ENCODE data around the gene KYNU.

Gene KYNU

DNA sequence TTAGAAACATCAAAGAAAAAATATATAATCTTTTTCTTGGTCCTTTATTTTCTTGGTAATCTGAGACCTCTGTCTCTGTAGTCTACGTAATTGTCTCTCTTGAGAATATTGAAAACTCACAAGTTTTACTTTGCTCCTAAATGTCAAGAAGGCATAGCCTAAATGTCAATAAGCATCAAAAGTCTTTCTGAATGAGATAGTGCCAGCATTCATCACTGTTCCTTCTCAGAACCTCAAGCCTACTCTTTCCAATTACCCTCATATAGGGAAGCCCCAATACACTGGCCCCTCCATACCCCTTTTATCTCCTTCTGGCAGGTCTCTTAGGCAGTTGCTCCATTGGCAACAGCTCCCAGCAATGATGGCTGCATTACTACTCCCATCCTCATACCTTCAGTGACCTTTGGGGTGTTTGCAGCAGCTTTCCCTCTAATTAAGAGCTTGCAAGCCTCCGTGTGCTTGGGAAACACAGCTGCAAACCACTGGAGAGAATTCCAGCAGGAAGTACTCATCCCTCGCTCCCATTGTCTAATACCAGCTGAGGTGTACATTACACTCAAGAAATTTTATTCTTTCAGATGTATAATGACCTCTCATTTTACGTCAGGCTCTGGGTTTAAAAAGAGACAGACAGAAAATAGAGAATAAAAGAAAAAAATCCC is 95.8 kb downstream of the KYNU start:
- DNase-seq, result no peak

DNA sequence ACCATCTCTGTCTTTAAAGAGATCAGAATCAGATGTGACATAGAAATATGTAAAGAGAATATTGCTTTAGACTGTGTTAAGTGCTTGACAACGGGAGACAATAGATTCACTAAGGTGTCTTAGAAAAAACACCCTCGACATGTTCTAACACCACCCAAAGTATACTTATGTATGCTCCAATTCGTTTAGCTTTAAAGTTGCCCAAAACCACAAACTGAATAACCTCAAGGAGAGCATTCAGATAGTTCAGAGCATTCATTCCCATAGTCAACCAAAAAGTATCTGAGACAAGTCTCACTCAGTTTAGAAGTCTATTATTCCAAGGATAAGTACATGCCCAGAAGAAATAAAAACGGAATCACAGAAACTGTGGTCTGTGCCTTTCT is 96.4 kb downstream of the KYNU start:
- no peak for DNase-seq

DNA sequence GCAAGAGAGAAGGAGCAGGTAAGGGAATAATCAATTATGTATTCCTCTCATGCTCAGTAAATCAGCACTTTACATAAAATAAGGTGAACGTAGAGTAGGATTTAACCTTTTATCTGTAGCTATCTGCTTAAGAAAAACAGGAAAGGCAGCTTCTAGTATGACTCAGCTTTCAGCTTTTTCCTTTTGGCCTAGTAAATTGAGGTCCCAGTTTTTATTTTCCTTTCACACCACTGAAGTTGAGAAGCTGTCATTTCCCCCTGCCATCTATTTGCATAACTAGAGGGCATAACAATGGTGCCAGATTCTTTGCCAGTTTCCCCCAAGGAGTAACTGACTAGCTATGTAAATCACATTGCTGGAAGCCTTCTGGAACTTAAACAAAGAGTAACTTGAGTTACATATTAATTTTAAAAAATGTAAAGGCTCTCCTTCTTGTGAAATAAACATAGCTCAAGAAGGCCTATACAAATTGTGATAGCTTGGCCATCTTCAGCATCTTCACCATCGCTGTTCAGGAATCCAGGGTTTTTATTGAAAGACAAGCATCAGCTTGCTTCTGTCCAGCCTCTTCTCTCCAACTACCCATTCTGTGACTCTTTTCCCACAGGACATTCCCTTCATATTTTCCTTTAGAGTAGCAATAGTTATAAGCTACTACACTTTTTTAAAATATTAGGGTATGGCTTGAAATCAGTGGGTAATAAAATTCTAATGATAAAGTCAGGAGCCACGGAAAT is 97.0 kb downstream of the KYNU start:
- DNase-seq, result no peak

DNA sequence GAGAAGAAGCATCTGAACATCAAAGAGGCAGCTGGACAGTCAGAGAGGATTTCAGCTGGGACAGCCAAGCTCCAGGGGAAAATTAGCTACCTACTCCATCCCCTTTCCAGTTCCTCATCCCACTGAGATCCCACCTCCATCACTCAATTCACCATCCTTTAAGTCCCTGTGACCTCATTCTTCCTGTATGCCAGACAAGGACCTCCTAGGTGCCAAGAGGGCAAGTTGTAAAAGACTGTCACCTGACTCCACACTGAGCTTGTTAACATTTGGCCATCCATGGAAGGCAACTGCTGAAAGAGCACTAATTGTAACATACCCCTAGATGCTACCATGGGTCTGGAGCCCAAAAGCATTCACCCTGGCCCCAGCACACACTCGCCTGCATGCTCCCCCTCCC is 97.8 kb downstream of the KYNU start:
- no peak for DNase-seq

DNA sequence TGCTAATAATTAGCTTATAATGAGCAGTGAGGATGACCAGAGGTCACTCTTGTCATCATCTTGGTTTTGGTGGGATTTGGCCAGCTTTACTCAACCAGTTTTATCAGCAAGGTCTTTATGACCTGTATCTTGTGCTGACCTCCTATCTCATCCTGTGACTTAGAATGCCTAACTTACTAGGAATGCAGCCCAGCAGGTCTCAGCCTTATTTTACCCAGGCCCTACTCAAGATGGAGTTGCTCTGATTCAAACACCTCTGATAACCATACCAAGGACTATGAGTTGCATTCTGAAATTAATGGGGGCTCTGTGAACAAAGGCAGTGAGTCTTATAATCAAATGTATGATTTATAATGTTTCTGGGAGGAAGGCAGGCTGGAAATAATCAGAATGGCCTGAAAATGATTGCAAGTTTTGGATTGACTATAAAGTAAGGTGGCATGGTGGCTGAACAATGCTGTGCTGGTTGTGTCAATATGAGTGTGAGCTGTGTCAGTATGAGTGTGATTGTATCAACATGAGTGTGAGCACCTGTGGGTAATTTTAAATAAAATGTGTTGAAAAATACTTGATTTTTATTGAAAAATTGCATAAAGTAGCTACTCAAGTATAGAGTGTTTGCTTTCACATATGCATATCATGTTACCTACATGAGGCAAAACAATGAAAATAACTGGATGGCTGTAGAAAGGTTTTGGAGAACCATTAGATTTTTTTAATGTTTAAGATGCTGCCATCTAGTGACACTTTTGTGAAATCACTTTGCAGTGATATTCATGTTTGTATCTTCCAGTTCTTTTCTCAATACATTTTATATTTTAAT is 103.0 kb downstream of the KYNU start:
- DNase-seq, result no peak

DNA sequence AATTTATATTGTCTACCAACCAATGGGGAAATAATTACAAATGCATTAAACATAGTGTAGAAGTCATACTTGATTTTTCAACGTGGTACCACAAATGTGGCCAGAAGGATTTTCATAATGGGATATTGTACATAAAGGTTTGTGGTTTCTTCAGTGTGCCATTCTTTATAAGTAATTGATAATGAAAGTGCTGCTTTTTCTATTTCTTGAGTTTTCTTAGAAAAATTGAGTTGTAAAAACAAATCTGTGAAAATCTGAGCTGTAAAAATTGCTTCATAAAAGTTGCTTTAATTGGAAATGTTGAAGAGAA is 103.6 kb downstream of the KYNU start:
- DNase-seq, result no peak

DNA sequence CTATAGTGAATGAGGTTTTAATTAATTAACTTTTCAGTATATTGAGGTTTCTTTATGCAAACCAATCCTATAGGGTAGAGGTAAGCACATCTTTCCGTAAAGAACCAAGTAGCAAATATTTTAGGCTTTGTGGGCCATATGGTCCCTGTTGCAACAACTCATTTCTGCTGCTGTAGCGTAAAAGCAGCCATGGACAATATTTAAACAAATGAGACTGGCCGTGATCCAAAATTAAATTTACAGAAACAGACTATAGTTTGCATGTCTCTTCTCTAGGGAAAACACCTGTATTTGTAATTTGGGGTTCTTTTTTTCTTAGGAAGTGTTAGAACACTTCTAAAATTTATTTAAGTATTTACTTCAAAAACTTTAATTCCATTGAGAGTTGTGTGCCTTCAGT is 104.3 kb downstream of the KYNU start:
- DNase-seq, result no peak

DNA sequence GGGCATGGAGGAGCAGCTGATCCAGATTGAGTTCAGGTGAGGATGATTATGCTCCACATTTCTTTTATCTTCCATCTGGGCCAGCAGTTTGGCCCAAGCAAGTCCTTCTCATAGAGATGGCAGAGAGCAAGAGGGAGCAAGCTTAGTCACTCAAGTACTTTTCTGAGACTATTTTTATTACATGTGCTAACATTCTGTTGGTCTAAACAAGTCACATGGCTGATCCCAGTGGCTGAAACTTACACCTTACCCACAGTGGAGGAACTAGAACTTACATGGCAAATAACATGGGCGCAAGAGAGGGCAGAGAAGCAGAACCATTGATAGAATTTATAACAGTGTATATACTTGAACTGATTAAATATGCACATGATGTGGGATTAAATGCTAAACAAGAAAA is 105.7 kb downstream of the KYNU start:
- DNase-seq, result no peak

DNA sequence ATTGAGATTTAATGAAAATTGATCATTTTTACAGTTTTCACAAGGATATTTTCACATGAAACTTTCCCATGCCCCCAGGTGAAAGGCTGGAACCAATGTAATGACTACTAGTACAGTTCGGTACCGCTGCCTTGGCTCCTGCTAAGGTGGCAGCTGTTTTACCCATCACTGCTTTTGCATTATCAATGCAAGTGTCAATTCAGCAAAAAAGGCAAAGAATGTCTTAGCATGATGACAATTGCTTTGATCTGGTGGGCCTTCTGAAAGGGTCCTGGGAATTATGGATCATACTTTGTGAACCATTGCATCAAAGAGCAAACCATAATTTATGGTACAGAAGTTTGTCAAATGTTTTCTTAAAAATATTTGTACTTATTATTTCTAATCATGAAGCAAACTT is 107.2 kb downstream of the KYNU start:
- no peak for DNase-seq

DNA sequence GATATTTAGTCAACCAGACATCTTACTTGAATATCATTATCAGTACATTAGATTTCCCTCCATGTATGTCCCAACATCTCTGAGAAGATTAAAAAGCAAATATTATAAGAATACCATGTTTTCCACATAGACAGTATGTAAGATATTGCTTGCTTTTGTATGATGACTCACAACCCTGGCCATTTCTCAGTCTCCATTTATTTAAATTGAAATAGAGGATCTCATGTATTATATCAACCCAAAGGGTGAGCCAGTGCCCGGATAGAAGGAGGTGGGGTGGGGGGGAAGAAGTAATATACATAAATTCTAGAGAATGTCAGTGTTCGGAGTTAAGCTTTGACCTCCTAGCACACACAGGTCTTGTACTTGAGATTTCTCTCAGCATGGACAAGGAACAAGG is 109.6 kb downstream of the KYNU start:
- no peak for DNase-seq

DNA sequence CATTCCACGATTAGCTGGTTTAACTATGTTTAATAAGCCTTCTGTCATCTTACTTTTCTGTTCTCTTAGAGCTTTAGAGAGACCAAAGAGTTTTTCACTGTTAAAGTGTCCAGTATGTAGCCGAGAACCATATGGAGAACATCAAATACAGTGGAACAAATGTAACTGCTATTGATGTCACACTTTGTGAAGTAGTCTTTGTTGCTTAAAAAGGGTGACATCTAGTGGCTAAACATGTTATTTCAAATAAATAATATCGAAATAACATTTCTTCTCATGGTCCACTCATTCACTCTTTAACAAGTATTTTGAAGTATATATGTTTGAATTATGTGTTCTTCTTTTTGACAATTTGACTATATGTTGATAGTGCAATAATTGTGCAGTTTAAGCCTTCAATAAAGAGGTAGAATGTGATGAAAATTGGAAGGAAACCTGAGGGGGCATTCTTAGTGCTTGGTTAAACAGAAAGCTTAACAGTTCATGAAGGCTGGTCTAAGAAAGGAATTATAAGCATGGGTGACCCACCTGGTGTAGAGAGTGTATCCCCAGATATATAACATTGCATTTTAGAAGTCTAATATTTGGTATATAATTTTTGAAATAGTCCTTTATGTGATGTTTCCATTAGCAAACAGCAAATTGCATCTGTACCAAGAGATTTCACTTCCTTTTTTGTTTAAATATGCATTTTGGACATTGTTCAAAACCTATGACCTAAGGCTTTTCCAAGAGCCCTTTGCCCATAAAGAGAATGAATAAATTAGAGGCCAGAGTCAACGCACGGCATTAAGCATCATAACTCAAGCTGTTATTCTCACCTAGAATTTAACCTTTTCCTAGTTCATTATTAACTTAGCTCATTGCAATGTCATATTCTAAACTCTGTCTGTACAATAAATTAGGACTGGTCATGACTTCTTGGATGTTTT is 112.1 kb downstream of the KYNU start:
- no peak for DNase-seq

DNA sequence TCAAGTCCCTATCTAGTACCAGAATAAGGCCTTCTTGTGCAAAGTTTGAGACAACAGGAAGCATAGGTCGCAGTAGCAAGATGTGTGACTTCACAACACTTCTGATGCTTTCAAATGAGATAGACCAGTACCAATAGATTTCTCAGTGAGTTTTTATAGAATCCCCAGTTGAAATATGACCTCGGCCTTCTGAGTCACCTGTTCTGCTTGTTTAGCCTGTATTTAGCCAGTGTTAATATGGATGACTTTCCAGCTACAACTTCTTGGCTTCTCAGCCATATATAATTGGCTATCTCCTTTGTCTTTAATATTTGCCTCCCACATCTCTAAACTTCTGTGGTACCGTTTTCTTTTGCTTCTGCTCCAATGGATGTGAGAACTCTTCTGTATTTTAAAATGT is 113.8 kb downstream of the KYNU start:
- DNase-seq, result no peak

DNA sequence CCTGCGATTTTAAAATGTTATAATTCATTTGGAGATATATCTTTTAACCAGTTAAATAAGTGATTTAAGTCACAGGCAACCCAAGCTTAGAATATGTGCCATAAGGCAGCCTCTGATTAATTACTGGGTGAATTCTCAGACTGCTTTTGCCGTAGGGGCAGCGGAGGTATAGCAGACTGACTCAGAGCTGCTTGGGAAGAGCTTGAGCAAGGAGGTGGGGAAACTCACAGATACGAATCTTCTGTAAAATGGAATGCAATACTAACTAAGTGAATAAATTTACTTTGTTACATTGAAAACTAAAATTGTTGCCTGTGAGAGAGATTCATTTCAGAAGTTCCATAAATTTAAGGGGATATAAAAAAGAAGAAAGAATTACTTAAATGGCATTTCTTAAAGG is 115.4 kb downstream of the KYNU start:
- no peak for DNase-seq

DNA sequence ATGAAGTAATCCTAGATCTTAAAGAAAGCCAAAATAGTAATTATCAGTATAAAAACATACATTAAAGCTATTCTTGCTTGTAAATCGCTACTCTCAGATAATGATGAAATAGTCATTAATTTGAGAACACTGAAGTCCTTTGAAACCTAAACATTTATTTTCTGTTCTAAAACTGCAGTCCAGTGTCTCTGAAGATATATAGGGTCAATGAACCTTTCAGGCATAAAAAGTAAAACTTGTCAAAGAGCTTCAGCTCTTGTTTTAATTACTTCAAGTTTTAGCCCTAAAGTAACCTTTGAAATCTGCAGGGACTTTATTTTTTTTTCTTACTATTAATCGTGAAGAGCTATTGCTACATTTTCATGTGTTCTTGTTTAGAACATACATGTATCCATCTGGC is 116.3 kb downstream of the KYNU start:
- DNase-seq, result no peak

DNA sequence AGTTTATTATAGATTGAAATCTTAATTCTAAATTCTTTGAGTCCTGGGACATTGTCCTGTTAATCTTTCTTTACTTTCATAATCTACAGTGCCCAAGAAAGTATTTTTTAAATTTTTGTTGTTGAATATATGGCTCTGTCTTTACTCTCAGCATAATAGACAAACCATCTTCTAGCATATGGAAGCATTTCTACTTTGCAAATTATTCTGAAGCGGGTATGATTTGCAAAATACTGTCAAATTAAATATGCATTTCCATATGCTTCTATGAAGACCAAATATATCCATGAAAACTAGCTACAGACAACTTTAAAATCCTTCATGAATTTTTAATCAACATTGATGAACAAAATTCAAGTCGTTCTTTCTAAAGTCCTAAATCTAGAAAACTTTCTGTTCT is 117.2 kb downstream of the KYNU start:
- no peak for DNase-seq

DNA sequence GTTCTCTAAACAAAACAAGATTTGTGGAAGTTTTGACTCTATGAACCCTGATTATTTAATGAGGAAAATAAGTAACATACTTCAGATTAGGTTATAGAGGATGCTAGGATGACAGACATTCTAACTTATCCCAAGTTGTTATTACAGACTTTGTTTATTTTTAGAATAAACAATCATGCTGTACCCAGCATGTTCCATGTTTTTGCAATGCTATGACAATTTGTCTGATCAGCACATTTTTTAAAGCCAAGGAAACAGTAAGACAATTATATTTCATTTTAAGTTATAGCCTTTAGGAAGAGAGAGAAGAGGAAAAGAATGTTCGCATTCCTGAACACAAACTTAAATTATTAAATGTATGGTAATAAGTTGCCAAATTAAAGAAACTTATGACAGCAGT is 119.8 kb downstream of the KYNU start:
- no peak for DNase-seq

DNA sequence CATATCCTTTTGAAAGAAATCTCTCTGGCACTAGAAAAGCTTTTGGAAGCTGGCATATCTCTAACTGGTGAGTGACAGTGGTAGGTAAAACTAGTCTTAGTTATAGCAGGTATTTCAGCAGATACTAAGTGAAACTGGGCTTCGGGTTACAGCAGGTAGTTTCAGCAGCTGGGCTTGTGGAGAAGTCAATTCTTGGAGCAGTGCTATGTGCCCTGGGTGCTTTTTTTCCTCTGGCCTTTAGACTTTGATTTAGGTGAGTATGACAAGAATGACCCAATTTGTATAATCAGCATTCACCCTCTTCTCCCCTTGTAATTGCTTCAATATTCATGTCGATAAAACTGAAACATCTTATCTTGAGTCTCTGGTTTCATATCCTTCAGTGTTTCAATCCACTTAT is 123.1 kb downstream of the KYNU start:
- no peak for DNase-seq

DNA sequence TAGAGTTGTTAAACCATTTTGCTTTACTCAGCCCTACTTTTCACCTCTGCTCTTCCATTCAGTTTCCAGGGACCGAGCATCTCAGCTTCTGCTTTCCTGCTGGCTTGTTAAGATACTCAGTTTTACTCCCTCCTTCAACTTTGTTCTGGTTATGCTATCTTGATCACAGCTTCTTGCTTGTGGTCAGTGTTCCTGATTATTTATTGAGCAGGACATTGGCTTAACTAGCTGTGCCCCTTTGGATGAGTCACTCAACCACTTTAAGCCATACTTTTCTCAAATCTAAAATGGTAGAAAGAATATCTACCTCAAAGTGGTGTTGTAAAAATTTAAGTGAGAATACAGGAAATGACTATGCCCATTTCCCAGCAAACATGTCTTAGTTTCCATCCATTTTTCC is 124.0 kb downstream of the KYNU start:
- no peak for DNase-seq

DNA sequence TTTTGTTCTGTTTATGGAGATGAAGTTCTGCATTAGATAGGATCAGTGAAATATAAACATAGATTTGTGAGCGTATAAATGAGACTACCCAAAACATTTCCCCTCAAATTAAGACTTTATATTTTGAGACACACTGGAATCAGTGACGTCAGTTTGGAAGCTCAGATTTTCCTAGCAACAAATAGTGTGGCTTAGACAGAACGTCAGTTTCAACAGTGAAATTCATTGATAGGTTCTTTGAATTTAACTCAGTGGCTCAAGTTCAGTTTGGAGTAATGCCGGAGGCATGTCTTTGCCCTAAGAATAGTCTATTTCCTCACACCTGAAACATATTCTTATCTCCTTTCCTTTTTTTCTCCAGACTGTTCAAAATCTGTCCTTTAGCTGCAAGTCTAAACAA is 138.2 kb downstream of the KYNU start:
- no peak for DNase-seq

DNA sequence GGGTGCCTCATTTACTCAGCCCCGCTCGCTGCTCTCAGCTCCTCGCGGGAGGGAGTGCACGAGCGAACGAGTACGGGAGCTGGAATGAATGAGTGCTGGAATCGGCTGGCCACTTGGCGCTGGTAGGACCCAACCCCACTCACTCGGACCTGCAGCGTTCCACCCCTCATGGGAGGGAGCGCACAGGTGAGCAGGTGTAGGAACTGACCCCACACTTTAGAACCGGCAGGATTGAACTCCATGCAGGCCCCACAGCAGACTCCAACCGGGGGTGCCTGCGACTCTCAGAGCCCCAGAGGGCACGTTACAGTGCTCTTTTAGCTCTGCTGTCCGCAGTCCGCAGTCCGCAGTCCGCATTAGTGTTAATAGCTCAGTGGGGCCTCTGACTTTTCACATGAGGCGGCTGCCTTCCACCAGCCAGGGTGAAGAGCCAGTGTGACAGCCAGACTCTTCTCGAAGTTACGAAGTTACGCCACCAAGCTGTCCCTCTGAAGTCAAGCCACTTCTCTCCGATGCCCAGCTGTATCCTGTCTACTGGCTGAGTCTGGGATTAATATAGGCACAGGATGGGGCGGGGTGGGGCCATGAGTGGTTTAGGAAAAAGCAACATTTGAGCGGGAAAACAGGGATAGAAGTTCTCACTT is 149.1 kb downstream of the KYNU start:
- DNase-seq, result no peak

DNA sequence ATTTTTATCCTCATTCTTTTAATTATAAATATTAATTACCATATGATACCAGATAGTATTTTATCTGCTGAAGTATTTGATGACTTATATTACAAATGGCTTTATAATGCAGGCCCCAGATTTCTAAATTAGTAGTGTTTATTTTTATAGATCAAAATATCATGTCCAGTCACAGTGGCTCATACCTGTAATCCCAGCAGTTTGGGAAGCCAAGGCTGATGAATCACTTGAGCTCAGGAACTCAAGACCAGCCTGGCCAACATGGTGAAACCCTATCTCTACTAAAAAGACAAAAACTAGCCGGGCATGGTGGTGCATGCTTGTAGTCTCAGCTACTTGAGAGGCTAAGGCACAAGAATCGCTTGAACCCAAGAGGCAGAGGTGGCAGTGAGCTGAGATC is 151.7 kb downstream of the KYNU start:
- no peak for DNase-seq

DNA sequence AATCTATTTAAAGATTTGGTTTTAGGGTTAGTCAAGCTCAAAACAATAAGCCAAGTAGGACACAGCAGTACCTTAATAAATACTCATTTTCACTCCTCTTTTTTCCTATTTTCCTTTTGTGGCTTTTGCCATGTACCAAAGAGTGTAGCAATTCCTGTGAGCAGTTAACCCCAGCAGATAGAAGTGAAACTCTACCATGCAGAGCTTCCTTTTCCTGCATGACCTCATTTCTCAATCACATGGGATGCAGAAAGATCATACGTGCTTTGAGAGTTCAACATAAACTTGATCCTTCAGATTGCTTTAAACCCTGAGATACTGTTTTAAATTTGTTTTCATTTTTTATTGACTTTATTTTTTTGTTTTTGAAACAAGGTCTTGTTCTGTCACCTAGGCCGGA is 152.7 kb downstream of the KYNU start:
- no peak for DNase-seq

All from activated CD4-positive, alpha-beta T cell treated with anti-CD3 and anti-CD28 coated beads, Interleukin-2, amount 50 U/mL, for 1 hour (primary cell).